B cell (primary cell): ENCODE data around the gene BRIP1. TPM values are rescaled to one million over a fixed set of nuclear protein-coding genes. Genes with fewer than 3 reads are reported as not detected.
A peak's percentile ranks its signal among the peaks of the same experiment; 100 is the strongest.

Experiments used
- ATAC-seq: fragments of 200-7000 bp; cut with Tn5 transposase; one replicate; pipeline ENCODE4 v1.10.0; 2021; ENCODE audit warnings: low read depth, mild to moderate bottlenecking, moderate number of reproducible peaks, moderate library complexity
- CTCF ChIA-PET: fragments of 350-600 bp; sonication (Branson Sonifier 250); formaldehyde crosslinking; loops from one replicate; lab custom pipeline; 2021; ENCODE audit warnings: antibody characterized with exemption, inconsistent platforms; lab: Charles Lee
- POLR2A ChIA-PET: fragments of 350-600 bp; sonication (Branson Sonifier 250); formaldehyde crosslinking; loops from one replicate; lab custom pipeline; 2021; ENCODE audit warnings: antibody characterized with exemption; lab: Charles Lee
- DNase-seq: peaks from one replicate; pipeline ENCODE4 v3.0.0; 2013
- H2AFZ ChIP-seq: 2 replicates; pipeline ENCODE4 v1.6.1; 2012; ENCODE audit warnings: mild to moderate bottlenecking, low read depth, low read length; ENCODE audit not compliant: insufficient read depth, poor library complexity, severe bottlenecking
- H3K27ac ChIP-seq, 2 donors: 1 replicate in 1 of 2; 2 replicates in 1 of 2; pipeline ENCODE4 v1.5.1; 2012 to 2013; ENCODE audit warnings: low read length in 2 of 2, mild to moderate bottlenecking in 2 of 2, moderate library complexity in 1 of 2
- H3K27me3 ChIP-seq, 4 experiments: fragments of 200-600 bp in 1 of 4; sonication (generic) in 1 of 4; replicated peaks in 1 of 4; 1 replicate in 2 of 4; 2 replicates in 2 of 4; pipeline versions ENCODE4 v1.6.1 to v1.7.0; 2013 to 2016; ENCODE audit warnings: low read length in 3 of 4, mild to moderate bottlenecking in 2 of 4, mixed read lengths in 1 of 4, moderate library complexity in 1 of 4; ENCODE audit not compliant: insufficient read depth in 4 of 4, control insufficient read depth in 3 of 4; ENCODE audit errors: control extremely low read depth in 1 of 4
- H3K36me3 ChIP-seq, 2 experiments: replicated peaks in 1 of 2; 1 replicate in 1 of 2; 2 replicates in 1 of 2; pipeline versions ENCODE4 v1.6.1 to v1.7.1; 2013; ENCODE audit warnings: low read length in 1 of 2; ENCODE audit not compliant: insufficient read depth in 2 of 2, control insufficient read depth in 1 of 2; ENCODE audit errors: control extremely low read depth in 1 of 2, extremely low read depth in 1 of 2
- H3K4me1 ChIP-seq, 2 donors: fragments of 200-600 bp in 1 of 2; sonication (generic) in 1 of 2; 1 replicate in 1 of 2; 2 replicates in 1 of 2; pipeline versions ENCODE4 v1.5.1 to v1.6.1; 2013 to 2017; ENCODE audit warnings: low read length in 2 of 2; ENCODE audit not compliant: control insufficient read depth in 2 of 2, insufficient read depth in 2 of 2
- H3K4me2 ChIP-seq: replicated peaks from 2 replicates; pipeline ENCODE3; 2012; ENCODE audit warnings: mild to moderate bottlenecking, low read depth, low read length; ENCODE audit not compliant: poor library complexity, severe bottlenecking
- H3K4me3 ChIP-seq, 5 experiments: fragments of 200-600 bp in 1 of 5; sonication (generic) in 1 of 5; 1 replicate in 3 of 5; 2 replicates in 2 of 5; pipeline versions ENCODE4 v1.5.1 to v1.7.0; 2011 to 2016; ENCODE audit warnings: low read length in 4 of 5, mild to moderate bottlenecking in 4 of 5, low read depth in 2 of 5, control low read depth in 1 of 5, moderate library complexity in 1 of 5; ENCODE audit not compliant: insufficient read depth in 1 of 5; ENCODE audit errors: control extremely low read depth in 1 of 5, extremely low read depth in 1 of 5
- H3K79me2 ChIP-seq: fragments of 200-600 bp; sonication (generic); one replicate; pipeline ENCODE4 v1.6.0; 2016; ENCODE audit warnings: low read length; ENCODE audit not compliant: control insufficient read depth, insufficient read depth
- H3K9ac ChIP-seq: fragments of 200-600 bp; sonication (generic); 2 replicates; pipeline ENCODE4 v1.6.1; 2017; ENCODE audit warnings: mild to moderate bottlenecking, low read length, moderate library complexity
- H3K9me3 ChIP-seq, 3 donors: one replicate each; pipeline versions ENCODE4 v1.6.1 to v1.7.1; 2013; ENCODE audit warnings: low read length in 2 of 3; ENCODE audit not compliant: control insufficient read depth in 2 of 3, insufficient read depth in 1 of 3; ENCODE audit errors: control extremely low read depth in 1 of 3
- H4K20me1 ChIP-seq: 2 replicates; pipeline ENCODE4 v1.6.0; 2012; ENCODE audit warnings: mild to moderate bottlenecking, low read length; ENCODE audit not compliant: insufficient read depth, control insufficient read depth, poor library complexity, severe bottlenecking
- H3K27ac Mint-ChIP-seq: one replicate; pipeline ENCODE4 v1.8.0; 2021; ENCODE audit warnings: mixed read lengths
- H3K27me3 Mint-ChIP-seq: one replicate; pipeline ENCODE4 v1.8.0; 2021; ENCODE audit warnings: mixed read lengths
- H3K4me1 Mint-ChIP-seq: one replicate; pipeline ENCODE4 v1.8.0; 2021; ENCODE audit warnings: mixed read lengths
- H3K4me3 Mint-ChIP-seq: one replicate; pipeline ENCODE4 v1.8.0; 2021; ENCODE audit warnings: mixed read lengths
- H3K9me3 Mint-ChIP-seq: one replicate; pipeline ENCODE4 v1.8.0; 2022; ENCODE audit warnings: mixed read lengths; ENCODE audit not compliant: insufficient read depth
- EZH2 ChIP-seq: IDR thresholded peaks from 2 replicates; pipeline ENCODE4 v1.6.1; 2012; ENCODE audit warnings: borderline replicate concordance, low read depth, mild to moderate bottlenecking, moderate library complexity, low read length; ENCODE audit not compliant: insufficient read depth, poor library complexity, severe bottlenecking
- WGBS: methylation state at CpG from one replicate; pipeline ENCODE4 v1.1.5; 2013; ENCODE audit warnings: missing lambda C conversion rate; ENCODE audit not compliant: insufficient coverage; 5-methylcytosine and 5-hydroxymethylcytosine counted together
- intact Hi-C: fragments of 100-400 bp; cut with micrococcal nuclease; formaldehyde crosslinking; loops from one replicate; pipeline ENCODE4 v1.10.0; 2022
- polyA plus RNA-seq: library from polyadenylated mRNA; depleted of rRNA; stranded (reverse); fragments of >200 nt; gene quantifications from 2 replicates; pipeline ENCODE4 v1.2.3, GENCODE V29; 2012
- total RNA-seq, 2 donors: library from RNA; stranded (reverse); fragments of 120-200 nt in 1 of 2; gene quantifications; 1 replicate in 1 of 2; 2 replicates in 1 of 2; pipeline versions ENCODE4 v1.2.3 to v1.2.4, GENCODE V29; 2013 to 2022
- TF ChIP-seq, protein P1 (sequence below): fragments of 200-600 bp; IDR thresholded peaks from one replicate; pipeline ENCODE4 v1.8.0; 2022; ENCODE audit warnings: antibody characterized with exemption, mild to moderate bottlenecking

The BRIP1 gene
- total and polyA plus RNA-seq, 2 donors (not counting 1 experiment from before 2014, with no cell fraction given): 0.89 to 2.4 TPM

DNA sequence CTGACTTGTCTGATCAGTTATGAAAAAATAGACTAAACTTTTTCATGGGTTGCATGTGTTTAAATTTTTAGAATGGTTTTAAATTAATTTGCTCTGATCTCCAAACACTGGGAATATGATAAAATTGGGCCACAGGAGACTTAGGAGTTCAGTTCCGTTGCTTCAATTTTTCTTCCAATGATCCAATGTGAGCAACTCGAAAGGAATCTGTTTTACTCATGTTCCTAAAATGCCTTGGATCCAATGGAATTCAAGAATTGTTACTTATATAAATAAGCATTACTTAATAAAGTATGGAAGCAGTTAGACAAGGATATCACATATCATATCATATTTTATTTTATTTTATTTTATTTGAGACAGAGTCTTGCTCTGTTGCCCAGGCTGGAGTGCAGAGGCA, 216.3 kb downstream of the BRIP1 start:
- intact Hi-C loops: no loop called here

DNA sequence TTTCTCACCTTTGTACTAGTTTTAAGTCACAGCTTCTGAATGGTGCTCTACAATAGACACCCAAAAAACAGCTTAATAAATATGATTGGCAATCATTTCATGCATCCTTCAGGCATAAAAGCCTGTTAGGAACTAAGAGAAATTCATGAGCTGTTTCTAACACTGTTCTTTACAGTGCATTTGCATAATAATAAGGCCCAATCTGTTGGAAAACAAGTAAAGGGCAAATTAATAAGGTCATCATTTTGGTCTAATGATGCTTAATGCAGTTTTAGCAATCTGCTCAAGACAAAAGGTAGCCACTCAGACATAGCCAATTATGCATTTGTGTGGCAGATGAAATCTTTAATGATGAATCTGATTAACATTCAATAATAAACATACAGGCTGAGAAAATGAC, 216.8 kb downstream of the BRIP1 start:
- H2AFZ ChIP-seq: peak overlapping the region; percentile 14
- no peaks in the 10 kb centered on the region for H3K79me2 ChIP-seq
- Mint-ChIP-seq H3K9me3 (peaks cover 9% of the 10 kb centered on the region), H3K4me3 (no peak overlapping the region), H3K27ac (no peak overlapping the region), H3K4me1 (no peaks in the 10 kb centered on the region), H3K27me3 (peaks cover 6% of the 10 kb centered on the region)
- intact Hi-C loops: no loop called here
- H3K4me3 ChIP-seq: no peak overlapping the region
- TF ChIP-seq, protein P1, sequence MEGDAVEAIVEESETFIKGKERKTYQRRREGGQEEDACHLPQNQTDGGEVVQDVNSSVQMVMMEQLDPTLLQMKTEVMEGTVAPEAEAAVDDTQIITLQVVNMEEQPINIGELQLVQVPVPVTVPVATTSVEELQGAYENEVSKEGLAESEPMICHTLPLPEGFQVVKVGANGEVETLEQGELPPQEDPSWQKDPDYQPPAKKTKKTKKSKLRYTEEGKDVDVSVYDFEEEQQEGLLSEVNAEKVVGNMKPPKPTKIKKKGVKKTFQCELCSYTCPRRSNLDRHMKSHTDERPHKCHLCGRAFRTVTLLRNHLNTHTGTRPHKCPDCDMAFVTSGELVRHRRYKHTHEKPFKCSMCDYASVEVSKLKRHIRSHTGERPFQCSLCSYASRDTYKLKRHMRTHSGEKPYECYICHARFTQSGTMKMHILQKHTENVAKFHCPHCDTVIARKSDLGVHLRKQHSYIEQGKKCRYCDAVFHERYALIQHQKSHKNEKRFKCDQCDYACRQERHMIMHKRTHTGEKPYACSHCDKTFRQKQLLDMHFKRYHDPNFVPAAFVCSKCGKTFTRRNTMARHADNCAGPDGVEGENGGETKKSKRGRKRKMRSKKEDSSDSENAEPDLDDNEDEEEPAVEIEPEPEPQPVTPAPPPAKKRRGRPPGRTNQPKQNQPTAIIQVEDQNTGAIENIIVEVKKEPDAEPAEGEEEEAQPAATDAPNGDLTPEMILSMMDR: no peak
- TF ChIP-seq EZH2: no peak
- DNase-seq: no peak
- ChIA-PET POLR2A (no interaction called here), CTCF (interaction anchor here (1.8 kb wide), 1 partner anchor 11 kb away, joined by 4 read pairs; no protein-coding TSS in a partner anchor)
- no peaks in the 10 kb centered on the region for H3K36me3 ChIP-seq
- no peaks in the 10 kb centered on the region for H4K20me1 ChIP-seq
- ATAC-seq: no peak
- no peaks in the 10 kb centered on the region for H3K4me1 ChIP-seq
- no peak overlapping the region for H3K4me2 ChIP-seq
- H3K27ac ChIP-seq: no peak overlapping the region
- no peaks in the 10 kb centered on the region for H3K27me3 ChIP-seq
- no peak overlapping the region for H3K9ac ChIP-seq
- peaks cover 0 to 11% (median 8%) of the 10 kb centered on the region in 3 donors for H3K9me3 ChIP-seq

More for the DNA sequence above, 216.3 kb downstream of the BRIP1 start:
- no peak overlapping the region for H2AFZ ChIP-seq
- H4K20me1 ChIP-seq: no peaks in the 10 kb centered on the region
- H3K27ac ChIP-seq: no peak overlapping the region
- peaks cover 9% of the 10 kb centered on the region for H3K27me3 Mint-ChIP-seq
- H3K36me3 ChIP-seq: no peaks in the 10 kb centered on the region
- no peaks in the 10 kb centered on the region for H3K4me1 ChIP-seq
- TF ChIP-seq EZH2: no peak
- TF ChIP-seq, protein P1: no peak
- no peaks in the 10 kb centered on the region for H3K4me1 Mint-ChIP-seq
- no peak overlapping the region for H3K4me2 ChIP-seq
- H3K4me3 Mint-ChIP-seq: no peak overlapping the region
- no peak overlapping the region for H3K9ac ChIP-seq
- no peak overlapping the region for H3K4me3 ChIP-seq
- no peaks in the 10 kb centered on the region for H3K79me2 ChIP-seq
- H3K9me3 Mint-ChIP-seq: peaks cover 12% of the 10 kb centered on the region
- ATAC-seq: no peak
- ChIA-PET CTCF (no interaction called here), POLR2A (no interaction called here)
- no peak for DNase-seq
- H3K27me3 ChIP-seq: no peaks in the 10 kb centered on the region
- no CpG with 5 or more reads among the region's 2 CpGs for WGBS
- no peak overlapping the region for H3K27ac Mint-ChIP-seq
- peaks cover 0 to 16% (median 8%) of the 10 kb centered on the region in 3 donors for H3K9me3 ChIP-seq
